ENCODE measurements around the gene NOTCH2. TPM values are rescaled to one million over a fixed set of nuclear protein-coding genes. Genes with fewer than 3 reads are reported as not detected.
A peak's percentile ranks its signal among the peaks of the same experiment; 100 is the strongest.
"Not testable (repeated sequence)": the region's sequence is repeated elsewhere in the genome, so short reads cannot be mapped to it uniquely, and the experiment has no call there.

The NOTCH2 gene
- total and polyA plus RNA-seq, 2 experiments from 2014 or later = 8.5 to 56.6 TPM

- not testable (repeated sequence) for H4K20me1 ChIP-seq (replicated peaks; ENCODE audit: insufficient read depth); ATAC-seq; H3K9me3 Mint-ChIP-seq; H3K4me2 ChIP-seq; H3K27ac Mint-ChIP-seq; H3K27ac ChIP-seq (ENCODE audit: low read depth); H3K4me1 ChIP-seq (ENCODE audit: insufficient read depth); H3F3A ChIP-seq (replicated peaks; ENCODE audit: low read depth); H2AFZ ChIP-seq; H3K36me3 Mint-ChIP-seq (ENCODE audit: low read depth); H3K36me3 ChIP-seq (ENCODE audit: insufficient read depth); H3K4me3 Mint-ChIP-seq; H3K4me3 ChIP-seq; DNase-seq (ENCODE audit: low spot score); H3K27me3 ChIP-seq (ENCODE audit: insufficient read depth); H3K4me1 Mint-ChIP-seq; H3K27me3 Mint-ChIP-seq (ENCODE audit: insufficient read depth, low read depth, poor library complexity); H3K9me2 ChIP-seq (ENCODE audit: insufficient read depth); H3K79me2 ChIP-seq (replicated peaks; ENCODE audit: insufficient read depth)
Measured at GRCh38 chr1:120008320-120008719, 61.1 kb downstream of the NOTCH2 start.

DNA sequence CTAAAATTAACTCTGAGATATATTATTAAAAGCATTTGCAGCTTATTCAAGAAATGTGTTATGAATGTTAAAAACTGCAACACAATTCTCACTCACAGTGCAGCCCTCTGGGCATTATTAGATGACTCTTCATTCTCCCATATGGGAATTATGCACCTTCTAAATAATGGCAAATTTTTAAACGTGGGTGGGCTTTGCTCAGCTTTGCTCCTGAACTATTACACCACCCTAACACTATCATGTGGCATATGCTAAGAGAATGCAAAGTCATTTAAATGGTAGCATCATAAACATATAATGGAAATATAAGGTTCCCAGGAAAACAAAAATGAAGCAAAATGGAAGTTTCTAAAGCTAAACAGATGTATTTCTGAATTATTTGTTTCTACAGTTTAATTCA lies 61.6 kb downstream of the NOTCH2 start:
- not testable (repeated sequence) for H3K9me3 Mint-ChIP-seq; H3K4me1 Mint-ChIP-seq; H3K4me1 ChIP-seq (ENCODE audit: insufficient read depth); H3K27me3 Mint-ChIP-seq (ENCODE audit: insufficient read depth, low read depth, poor library complexity); H3K9me2 ChIP-seq (ENCODE audit: insufficient read depth); H3K36me3 Mint-ChIP-seq (ENCODE audit: low read depth); H3K4me3 Mint-ChIP-seq; DNase-seq (ENCODE audit: low spot score); H2AFZ ChIP-seq; H3K4me2 ChIP-seq; ATAC-seq; H3K27ac Mint-ChIP-seq; H3K27ac ChIP-seq (ENCODE audit: low read depth); H3K4me3 ChIP-seq; H3K27me3 ChIP-seq (ENCODE audit: insufficient read depth); H3K36me3 ChIP-seq (ENCODE audit: insufficient read depth); H3F3A ChIP-seq (replicated peaks; ENCODE audit: low read depth); H3K79me2 ChIP-seq (replicated peaks; ENCODE audit: insufficient read depth); H4K20me1 ChIP-seq (replicated peaks; ENCODE audit: insufficient read depth)

GRCh38 chr1:120001035-120001434 lies 68.4 kb downstream of the NOTCH2 start:
- not testable (repeated sequence) for H3K4me2 ChIP-seq; H3F3A ChIP-seq (replicated peaks; ENCODE audit: low read depth); ATAC-seq; H3K27ac ChIP-seq (ENCODE audit: low read depth); H3K4me1 Mint-ChIP-seq; H4K20me1 ChIP-seq (replicated peaks; ENCODE audit: insufficient read depth); H3K4me3 ChIP-seq; H3K79me2 ChIP-seq (replicated peaks; ENCODE audit: insufficient read depth); H3K4me3 Mint-ChIP-seq; DNase-seq (ENCODE audit: low spot score); H3K9me3 Mint-ChIP-seq; H3K27me3 Mint-ChIP-seq (ENCODE audit: insufficient read depth, low read depth, poor library complexity); H3K27me3 ChIP-seq (ENCODE audit: insufficient read depth); H2AFZ ChIP-seq; H3K4me1 ChIP-seq (ENCODE audit: insufficient read depth); H3K36me3 ChIP-seq (ENCODE audit: insufficient read depth); H3K27ac Mint-ChIP-seq; H3K9me2 ChIP-seq (ENCODE audit: insufficient read depth)
- H3K36me3 Mint-ChIP-seq (ENCODE audit: low read depth) = peaks cover 15% of the 10 kb centered on the region; the same call in 2 of the 3 replicates

- not testable (repeated sequence) for H3K36me3 ChIP-seq (ENCODE audit: insufficient read depth); H3K4me2 ChIP-seq; H3K4me3 Mint-ChIP-seq; H3K4me1 ChIP-seq (ENCODE audit: insufficient read depth); H3K27me3 Mint-ChIP-seq (ENCODE audit: insufficient read depth, low read depth, poor library complexity); H3F3A ChIP-seq (replicated peaks; ENCODE audit: low read depth); DNase-seq (ENCODE audit: low spot score); ATAC-seq; H3K9me2 ChIP-seq (ENCODE audit: insufficient read depth); H3K27ac ChIP-seq (ENCODE audit: low read depth); H3K79me2 ChIP-seq (replicated peaks; ENCODE audit: insufficient read depth); H4K20me1 ChIP-seq (replicated peaks; ENCODE audit: insufficient read depth); H3K27me3 ChIP-seq (ENCODE audit: insufficient read depth); H3K4me1 Mint-ChIP-seq; H3K9me3 Mint-ChIP-seq; H2AFZ ChIP-seq; H3K4me3 ChIP-seq
- H3K36me3 Mint-ChIP-seq (ENCODE audit: low read depth) = peaks cover 12% of the 10 kb centered on the region; the same call in 2 of the 3 replicates
- peak overlapping the region; percentile 85; the same call in 1 of the 2 replicates for H3K27ac Mint-ChIP-seq
Measured at GRCh38 chr1:119996731-119997312, 72.6 kb downstream of the NOTCH2 start.

- H3K9me2 ChIP-seq (ENCODE audit: insufficient read depth); H3K4me2 ChIP-seq; H4K20me1 ChIP-seq (replicated peaks; ENCODE audit: insufficient read depth); H3K27ac Mint-ChIP-seq; ATAC-seq; H3K4me3 ChIP-seq; H3K4me1 ChIP-seq (ENCODE audit: insufficient read depth); H3K27ac ChIP-seq (ENCODE audit: low read depth); H3K4me3 Mint-ChIP-seq; H2AFZ ChIP-seq; H3K27me3 Mint-ChIP-seq (ENCODE audit: insufficient read depth, low read depth, poor library complexity); H3K9me3 Mint-ChIP-seq; H3F3A ChIP-seq (replicated peaks; ENCODE audit: low read depth); H3K27me3 ChIP-seq (ENCODE audit: insufficient read depth); DNase-seq (ENCODE audit: low spot score); H3K4me1 Mint-ChIP-seq; H3K36me3 ChIP-seq (ENCODE audit: insufficient read depth); H3K79me2 ChIP-seq (replicated peaks; ENCODE audit: insufficient read depth); H3K36me3 Mint-ChIP-seq (ENCODE audit: low read depth): not testable (repeated sequence)
Measured at GRCh38 chr1:119995975-119996374, 73.5 kb downstream of the NOTCH2 start.

Data from GM23338 (cell line).